C4-2B (cell line): Measurements from ENCODE around the gene GNG3.

Experiments
- CTCF ChIP-seq: fragments of 450-650 bp; conservative IDR thresholded peaks from 2 replicates; pipeline ENCODE4 v1.5.1; 2017; ENCODE audit warnings: mild to moderate bottlenecking
- ZFX ChIP-seq: fragments of 450-650 bp; IDR thresholded peaks from 2 replicates; pipeline ENCODE4 v1.6.1; 2017

GRCh38 chr11:62752994-62753735 is 45.7 kb downstream of the GNG3 start:
- no peak for TF ChIP-seq CTCF
- no peak for TF ChIP-seq ZFX
